Measurements from ENCODE around the gene AOPEP. TPM values are rescaled to one million over a fixed set of nuclear protein-coding genes. Genes with fewer than 3 reads are reported as not detected.

AOPEP gene
- total and polyA plus RNA-seq, 2 donors (not counting 3 experiments of a cell fraction or from before 2014, with no cell fraction given): 20.2 to 41.6 TPM

DNA sequence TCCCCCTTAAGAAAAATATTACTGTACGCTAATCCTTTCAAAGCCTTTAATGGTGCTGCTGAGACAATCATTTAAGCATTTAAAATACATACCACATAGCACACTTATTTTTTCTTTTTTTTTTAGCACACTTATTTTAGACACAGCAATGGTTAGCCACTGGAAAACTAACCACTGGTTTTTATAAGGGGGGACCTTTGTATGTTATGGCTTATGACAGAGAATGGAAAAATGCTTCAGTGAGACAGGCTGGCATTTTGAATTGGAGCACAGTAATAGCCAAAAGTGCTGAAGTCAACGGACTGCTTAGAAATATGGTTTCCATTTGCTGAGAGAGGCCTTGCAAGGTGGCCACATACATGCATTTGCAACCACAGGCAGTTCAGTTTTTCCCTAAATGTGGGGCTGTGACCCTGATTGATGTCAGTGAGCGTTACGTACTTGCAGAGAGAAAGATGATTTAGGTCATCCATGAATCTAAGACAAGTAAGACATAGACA lies 28.5 kb downstream of the AOPEP start:
- H3K27me3 ChIP-seq (ENCODE audit: control insufficient read depth in 2 of 2, insufficient read depth in 2 of 2, low read length in 2 of 2): no peaks in the 10 kb centered on the region
- no peak for TF ChIP-seq POLR2AphosphoS5 (IDR thresholded peaks at IDR 0.05; ENCODE audit: insufficient read depth, low read depth, low read length)
- TF ChIP-seq POLR2A (IDR thresholded peaks at IDR 0.05; ENCODE audit: low read depth, low read length): no peak
- TF ChIP-seq EZH2 (IDR thresholded peaks at IDR 0.05; ENCODE audit: borderline replicate concordance, low read depth, low read length, severe bottlenecking): no peak
- TF ChIP-seq JUN (IDR thresholded peaks at IDR 0.05; ENCODE audit: borderline replicate concordance, insufficient read depth, insufficient read length, low read depth): no peak
- TF ChIP-seq, protein P1, sequence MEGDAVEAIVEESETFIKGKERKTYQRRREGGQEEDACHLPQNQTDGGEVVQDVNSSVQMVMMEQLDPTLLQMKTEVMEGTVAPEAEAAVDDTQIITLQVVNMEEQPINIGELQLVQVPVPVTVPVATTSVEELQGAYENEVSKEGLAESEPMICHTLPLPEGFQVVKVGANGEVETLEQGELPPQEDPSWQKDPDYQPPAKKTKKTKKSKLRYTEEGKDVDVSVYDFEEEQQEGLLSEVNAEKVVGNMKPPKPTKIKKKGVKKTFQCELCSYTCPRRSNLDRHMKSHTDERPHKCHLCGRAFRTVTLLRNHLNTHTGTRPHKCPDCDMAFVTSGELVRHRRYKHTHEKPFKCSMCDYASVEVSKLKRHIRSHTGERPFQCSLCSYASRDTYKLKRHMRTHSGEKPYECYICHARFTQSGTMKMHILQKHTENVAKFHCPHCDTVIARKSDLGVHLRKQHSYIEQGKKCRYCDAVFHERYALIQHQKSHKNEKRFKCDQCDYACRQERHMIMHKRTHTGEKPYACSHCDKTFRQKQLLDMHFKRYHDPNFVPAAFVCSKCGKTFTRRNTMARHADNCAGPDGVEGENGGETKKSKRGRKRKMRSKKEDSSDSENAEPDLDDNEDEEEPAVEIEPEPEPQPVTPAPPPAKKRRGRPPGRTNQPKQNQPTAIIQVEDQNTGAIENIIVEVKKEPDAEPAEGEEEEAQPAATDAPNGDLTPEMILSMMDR (IDR thresholded peaks at IDR 0.05; ENCODE audit: extremely low read depth in 1 of 2, insufficient read depth in 1 of 2, low read depth in 1 of 2, low read length in 2 of 2): no peak
- no peak for TF ChIP-seq MYC (IDR thresholded peaks at IDR 0.05; ENCODE audit: low read depth, low read length)
- no peak for TF ChIP-seq GATA2 (IDR thresholded peaks at IDR 0.05; ENCODE audit: insufficient read depth, insufficient read length, low read depth, low read length)
- TF ChIP-seq FOS (IDR thresholded peaks at IDR 0.05; ENCODE audit: borderline replicate concordance, insufficient read depth, low read length): no peak
- TF ChIP-seq, protein P2, sequence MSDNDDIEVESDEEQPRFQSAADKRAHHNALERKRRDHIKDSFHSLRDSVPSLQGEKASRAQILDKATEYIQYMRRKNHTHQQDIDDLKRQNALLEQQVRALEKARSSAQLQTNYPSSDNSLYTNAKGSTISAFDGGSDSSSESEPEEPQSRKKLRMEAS (IDR thresholded peaks at IDR 0.05; ENCODE audit: insufficient read depth, insufficient read length): no peak
- H4K20me1 ChIP-seq (replicated peaks; ENCODE audit: control insufficient read depth, extremely low read depth, insufficient read depth, low read length): no peaks in the 10 kb centered on the region
- H3K36me3 ChIP-seq (ENCODE audit: control insufficient read depth in 2 of 2, extremely low read depth in 1 of 2, insufficient read depth in 2 of 2, low read length in 2 of 2): no peaks in the 10 kb centered on the region
- DNase-seq (ENCODE audit: low read depth, low spot score) (no peak), FAIRE-seq (no peak)
- dilution Hi-C loops (cut with MboI; ENCODE audit: extremely low pct_ligation_motif_present, low sequenced_read_pairs) (no loop called here), intact Hi-C loops (cut with micrococcal nuclease) (no loop called here)
- H3K4me2 ChIP-seq (ENCODE audit: insufficient read depth, low read length): no peak overlapping the region
- no TSS peak for BruUV-seq (replicated peaks)
- H3K4me1 ChIP-seq (ENCODE audit: control insufficient read depth, extremely low read depth, insufficient read depth, low read length): no peaks in the 10 kb centered on the region
- POLR2A ChIA-PET: no interaction called here
- H3K9me1 ChIP-seq (replicated peaks; ENCODE audit: control insufficient read depth, extremely low read depth, insufficient read depth, low read length): no peaks in the 10 kb centered on the region
- H3K27ac ChIP-seq (ENCODE audit: insufficient read depth, low read depth, low read length): no peak overlapping the region
- H3K4me3 ChIP-seq (replicated peaks in 1 of 3; ENCODE audit: insufficient read depth in 1 of 3, low read depth in 1 of 3, low read length in 3 of 3): no peak overlapping the region
- no peaks in the 10 kb centered on the region for H3K79me2 ChIP-seq (ENCODE audit: control insufficient read depth, insufficient read depth, low read length)
- no peaks in the 10 kb centered on the region for H3K9me3 ChIP-seq (replicated peaks; ENCODE audit: control insufficient read depth, insufficient read depth, low read length)
- H2AFZ ChIP-seq (ENCODE audit: low read depth, low read length): no peak overlapping the region
- CTCF ChIA-PET: no interaction called here
- no peak overlapping the region for H3K9ac ChIP-seq (replicated peaks; ENCODE audit: extremely low read depth, insufficient read depth, low read length)

Data from endothelial cell of umbilical vein (primary cell).